H9 (cell line): ENCODE results near the gene ANAPC16. TPM values are rescaled to one million over a fixed set of nuclear protein-coding genes. Genes with fewer than 3 reads are reported as not detected.
"Not testable (repeated sequence)": the region's sequence is repeated elsewhere in the genome, so short reads cannot be mapped to it uniquely, and the experiment has no call there.

Experiments used
- DNase-seq: peaks from one replicate; pipeline ENCODE4 v3.0.0-alpha.2; 2017
- H2AFZ ChIP-seq: one replicate; pipeline ENCODE4 v1.6.1; 2013; ENCODE audit warnings: mild to moderate bottlenecking, low read length, control low read depth, moderate library complexity
- H2AK5ac ChIP-seq: 2 replicates; pipeline ENCODE4 v1.6.1; 2013; ENCODE audit warnings: low read length, control low read depth, mixed read lengths; ENCODE audit not compliant: insufficient read length
- H2BK120ac ChIP-seq: one replicate; pipeline ENCODE4 v1.6.1; 2013; ENCODE audit warnings: low read depth, mild to moderate bottlenecking, low read length, control low read depth, inconsistent platforms; ENCODE audit not compliant: poor library complexity, severe bottlenecking
- H2BK12ac ChIP-seq: 2 replicates; pipeline ENCODE4 v1.6.1; 2013; ENCODE audit warnings: low read length, control low read depth, mixed read lengths, low read depth; ENCODE audit not compliant: insufficient read length
- H2BK15ac ChIP-seq: 2 replicates; pipeline ENCODE4 v1.6.1; 2013; ENCODE audit warnings: low read depth, low read length, control low read depth
- H2BK20ac ChIP-seq: one replicate; pipeline ENCODE4 v1.6.1; 2013; ENCODE audit warnings: low read depth, mild to moderate bottlenecking, low read length, control low read depth, inconsistent platforms; ENCODE audit not compliant: poor library complexity, severe bottlenecking
- H2BK5ac ChIP-seq: 2 replicates; pipeline ENCODE4 v1.6.1; 2013; ENCODE audit warnings: low read length, control low read depth, mixed read lengths; ENCODE audit not compliant: insufficient read length
- H3K14ac ChIP-seq: 2 replicates; pipeline ENCODE4 v1.6.1; 2013; ENCODE audit warnings: low read length, control low read depth; ENCODE audit not compliant: insufficient read depth
- H3K18ac ChIP-seq: 2 replicates; pipeline ENCODE4 v1.6.1; 2013; ENCODE audit warnings: low read depth, mild to moderate bottlenecking, mixed read lengths, low read length, control low read depth; ENCODE audit not compliant: insufficient read length
- H3K23ac ChIP-seq: 2 replicates; pipeline ENCODE4 v1.6.1; 2013; ENCODE audit warnings: low read length, control low read depth, mixed read lengths, low read depth; ENCODE audit not compliant: insufficient read length
- H3K23me2 ChIP-seq: 2 replicates; pipeline ENCODE4 v1.6.1; 2013; ENCODE audit warnings: low read depth, mild to moderate bottlenecking, mixed read lengths, low read length, control low read depth; ENCODE audit not compliant: insufficient read length, poor library complexity, severe bottlenecking
- H3K27ac ChIP-seq: 2 replicates; pipeline ENCODE4 v1.5.1; 2013; ENCODE audit warnings: low read length, control low read depth, mixed read lengths, low read depth; ENCODE audit not compliant: insufficient read length
- H3K27me3 ChIP-seq: 2 replicates; pipeline ENCODE4 v1.6.1; 2013; ENCODE audit warnings: low read length, control low read depth, inconsistent platforms; ENCODE audit not compliant: insufficient read depth
- H3K4ac ChIP-seq: 2 replicates; pipeline ENCODE4 v1.6.1; 2013; ENCODE audit warnings: low read depth, mild to moderate bottlenecking, control low read depth, inconsistent platforms, low read length, moderate library complexity
- H3K4me1 ChIP-seq: 2 replicates; pipeline ENCODE4 v1.6.1; 2013; ENCODE audit warnings: low read length, control low read depth, inconsistent platforms; ENCODE audit not compliant: insufficient read depth
- H3K4me2 ChIP-seq: 2 replicates; pipeline ENCODE4 v1.6.1; 2013; ENCODE audit warnings: low read length, control low read depth, mixed read lengths; ENCODE audit not compliant: insufficient read length, insufficient read depth
- H3K56ac ChIP-seq: 2 replicates; pipeline ENCODE4 v1.6.1; 2013; ENCODE audit warnings: low read depth, mild to moderate bottlenecking, mixed read lengths, low read length, control low read depth; ENCODE audit not compliant: insufficient read length
- H3K79me1 ChIP-seq: 2 replicates; pipeline ENCODE4 v1.6.1; 2013; ENCODE audit warnings: low read depth, mild to moderate bottlenecking, moderate library complexity, low read length, control low read depth, inconsistent platforms; ENCODE audit not compliant: insufficient read depth, poor library complexity, severe bottlenecking
- H3K79me2 ChIP-seq: 2 replicates; pipeline ENCODE4 v1.6.1; 2013; ENCODE audit warnings: low read length, control low read depth, inconsistent platforms; ENCODE audit not compliant: insufficient read depth
- H3K9ac ChIP-seq: 2 replicates; pipeline ENCODE4 v1.6.1; 2013; ENCODE audit warnings: low read length, control low read depth, mixed read lengths; ENCODE audit not compliant: insufficient read length; ENCODE audit errors: extremely low read depth
- H3K9me3 ChIP-seq: one replicate; pipeline ENCODE4 v1.6.1; 2013; ENCODE audit warnings: low read depth, low read length, inconsistent platforms; ENCODE audit not compliant: control insufficient read depth
- H3T11ph ChIP-seq: one replicate; pipeline ENCODE4 v1.6.1; 2013; ENCODE audit warnings: mild to moderate bottlenecking, low read length, control low read depth, inconsistent platforms
- H4K20me1 ChIP-seq: one replicate; pipeline ENCODE4 v1.6.1; 2013; ENCODE audit not compliant: control insufficient read depth, insufficient read length, insufficient read depth
- H4K5ac ChIP-seq: 2 replicates; pipeline ENCODE4 v1.6.1; 2013; ENCODE audit warnings: low read depth, mild to moderate bottlenecking, mixed read lengths, low read length, control low read depth; ENCODE audit not compliant: insufficient read length
- H4K8ac ChIP-seq: replicated peaks from 2 replicates; pipeline ENCODE4 v1.6.1; 2013; ENCODE audit warnings: low read length, control low read depth, mixed read lengths, low read depth; ENCODE audit not compliant: insufficient read length
- H4K91ac ChIP-seq: 2 replicates; pipeline ENCODE4 v1.6.1; 2013; ENCODE audit warnings: low read depth, mild to moderate bottlenecking, moderate library complexity, mixed read lengths, low read length, control low read depth; ENCODE audit not compliant: insufficient read length
- H3K27ac Mint-ChIP-seq, 3 experiments: 2 replicates in 2 of 3; 3 replicates in 1 of 3; pipeline ENCODE4 v1.8.0; 2020 to 2021; ENCODE audit warnings: mixed read lengths in 3 of 3, mild to moderate bottlenecking in 1 of 3, moderate library complexity in 1 of 3
- H3K27me3 Mint-ChIP-seq: 2 replicates; pipeline ENCODE4 v1.8.0; 2021; ENCODE audit warnings: low read depth, mild to moderate bottlenecking, moderate library complexity, mixed read lengths
- H3K36me3 Mint-ChIP-seq, 3 experiments: 2 replicates in 2 of 3; 3 replicates in 1 of 3; pipeline ENCODE4 v1.8.0; 2020 to 2021; ENCODE audit warnings: low read depth in 3 of 3, mixed read lengths in 3 of 3; ENCODE audit not compliant: insufficient read depth in 1 of 3
- H3K4me1 Mint-ChIP-seq, 2 experiments: 2 replicates each; pipeline ENCODE4 v1.8.0; 2020; ENCODE audit warnings: mixed read lengths in 2 of 2
- H3K4me3 Mint-ChIP-seq, 2 experiments: 2 replicates in 1 of 2; 3 replicates in 1 of 2; pipeline ENCODE4 v1.8.0; 2020 to 2021; ENCODE audit warnings: mild to moderate bottlenecking in 2 of 2, mixed read lengths in 2 of 2, moderate library complexity in 1 of 2
- H3K9me3 Mint-ChIP-seq, 2 experiments: 2 replicates in 1 of 2; 3 replicates in 1 of 2; pipeline ENCODE4 v1.8.0; 2020; ENCODE audit warnings: mild to moderate bottlenecking in 2 of 2, mixed read lengths in 2 of 2, moderate library complexity in 1 of 2
- CTCF ChIP-seq: fragments of 200-600 bp; sonication (generic); conservative IDR thresholded peaks from 3 replicates; pipeline ENCODE4 v1.8.0; 2021; ENCODE audit warnings: antibody characterized with exemption, mild to moderate bottlenecking
- WGBS: extraction: QIAGEN DNeasy Blood & Tissue Kit; methylation state at CpG from one replicate; pipeline ENCODE4 v1.1.7; 2013; ENCODE audit warnings: missing lambda C conversion rate, low lambda C conversion rate, mixed read lengths; ENCODE audit not compliant: insufficient read length; ENCODE audit errors: extremely low coverage; 5-methylcytosine and 5-hydroxymethylcytosine counted together
- total RNA-seq: library from RNA; stranded (reverse); gene quantifications from 2 replicates; pipeline ENCODE4 v1.2.1, GENCODE V29; 2021

ANAPC16 gene
- total RNA-seq, 1 experiment from 2014 or later, result 66.6 TPM

- H4K91ac ChIP-seq, result no peak overlapping the region
- peaks cover 14% of the 10 kb centered on the region for H3K4me1 ChIP-seq
- H2AK5ac ChIP-seq, result no peak overlapping the region
- Mint-ChIP-seq H3K9me3 (no peaks in the 10 kb centered on the region), H3K36me3 (peaks cover 0 to 4% (median 0%) of the 10 kb centered on the region in 3 experiments; a peak in 1 of 7 replicates), H3K27ac (peak overlapping the region; percentile 96 to 99 (median 96)), H3K4me1 (peaks cover 48 to 55% of the 10 kb centered on the region in 2 experiments), H3K4me3 (peak overlapping the region; percentile 41 to 60; a peak in 3 of 5 replicates), H3K27me3 (peaks cover 4% of the 10 kb centered on the region)
- H4K8ac ChIP-seq, result no peak overlapping the region
- peaks cover 3% of the 10 kb centered on the region for H3K23me2 ChIP-seq
- no peak overlapping the region for H3K56ac ChIP-seq
- H3T11ph ChIP-seq, result no peak overlapping the region
- no peak overlapping the region for H2BK5ac ChIP-seq
- H2BK15ac ChIP-seq, result no peak overlapping the region
- no peak overlapping the region for H2BK12ac ChIP-seq
- peak overlapping the region; percentile 39; the same call in 1 of the 2 replicates for H3K14ac ChIP-seq
- H3K27me3 ChIP-seq, result no peaks in the 10 kb centered on the region
- H2BK20ac ChIP-seq, result no peak overlapping the region
- peak overlapping the region; percentile 2 for H3K18ac ChIP-seq
- DNase-seq, result no peak
- no peak overlapping the region for H3K9ac ChIP-seq
- no peak overlapping the region for H3K23ac ChIP-seq
- peak overlapping the region; percentile 47 for H3K27ac ChIP-seq
- no peak overlapping the region for H4K5ac ChIP-seq
- TF ChIP-seq CTCF, result no peak
- H2BK120ac ChIP-seq, result no peak overlapping the region
- H3K4me2 ChIP-seq, result no peak overlapping the region
- H3K79me2 ChIP-seq, result no peaks in the 10 kb centered on the region
- H3K9me3 ChIP-seq, result no peaks in the 10 kb centered on the region
- no peak overlapping the region for H3K4ac ChIP-seq
- no peaks in the 10 kb centered on the region for H4K20me1 ChIP-seq
- no peaks in the 10 kb centered on the region for H3K79me1 ChIP-seq
- H2AFZ ChIP-seq, result no peak overlapping the region
- no CpG with 5 or more reads among the region's 15 CpGs for WGBS
These were observed 52.1 kb downstream of the ANAPC16 start for GRCh38 chr10:72267819-72268399.

GRCh38 chr10:72268475-72269200, 52.8 kb downstream of the ANAPC16 start:
- DNase-seq, H2BK120ac ChIP-seq, H3K79me2 ChIP-seq, H3K27me3 ChIP-seq, H4K8ac ChIP-seq, H3K18ac ChIP-seq, H3K4me3 Mint-ChIP-seq, H2AK5ac ChIP-seq, H3K79me1 ChIP-seq, H3K4ac ChIP-seq, H4K20me1 ChIP-seq, H3K23ac ChIP-seq, H3K27me3 Mint-ChIP-seq, H3K9me3 ChIP-seq, H4K91ac ChIP-seq, H2AFZ ChIP-seq, H3K27ac ChIP-seq, H3K56ac ChIP-seq, H2BK15ac ChIP-seq, H3K23me2 ChIP-seq, H2BK20ac ChIP-seq, H2BK5ac ChIP-seq, H3K14ac ChIP-seq, H2BK12ac ChIP-seq, H3K9ac ChIP-seq, H4K5ac ChIP-seq, H3K9me3 Mint-ChIP-seq, H3K4me2 ChIP-seq, H3K36me3 Mint-ChIP-seq, H3T11ph ChIP-seq: not testable (repeated sequence)
- peaks cover 46 to 52% of the 10 kb centered on the region in 2 experiments for H3K4me1 Mint-ChIP-seq
- peak overlapping the region in 1 of 3 experiments; percentile 44; a peak in 1 of 7 replicates for H3K27ac Mint-ChIP-seq
- peaks cover 14% of the 10 kb centered on the region for H3K4me1 ChIP-seq
- WGBS, result no CpG with 5 or more reads among the region's 5 CpGs
